Astrocyte of the hippocampus (primary cell): Measurements from ENCODE around the gene GTPBP10.

Experiments
- DNase-seq: peaks from one replicate; pipeline ENCODE4 v3.0.0; 2011; ENCODE audit warnings: low read depth, low spot score

The GTPBP10 gene

DNA sequence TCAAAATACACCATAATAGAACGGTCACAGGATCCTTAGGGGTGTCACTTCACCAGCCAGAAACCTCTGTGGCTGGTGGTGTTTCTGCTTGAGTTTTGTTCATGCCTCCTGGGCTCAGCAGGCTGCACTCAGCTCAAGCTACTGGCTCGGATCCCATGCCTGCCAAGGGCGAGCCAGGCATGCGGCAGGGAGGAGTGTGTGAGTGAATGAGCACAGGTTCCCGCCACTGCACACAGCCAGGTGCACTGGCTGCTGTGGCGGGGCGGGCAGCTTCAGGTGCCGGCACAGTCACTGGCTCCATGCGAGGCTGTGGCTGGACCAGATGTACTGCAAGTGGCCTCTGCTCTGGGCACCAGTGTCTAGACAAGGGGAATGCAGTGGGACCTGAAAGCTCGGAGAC lies 86.2 kb downstream of the GTPBP10 start:
- DNase-seq = no peak

GRCh38 chr7:90433221-90433620 lies 86.7 kb downstream of the GTPBP10 start:
- no peak for DNase-seq
